ENCODE data around the gene INAVA.
"Not testable (repeated sequence)": the region's sequence is repeated elsewhere in the genome, so short reads cannot be mapped to it uniquely, and the experiment has no call there.

INAVA gene

GRCh38 chr1:200899954-200900867 lies 5.5 kb downstream of the INAVA start:
- DNase-seq = no peak

DNA sequence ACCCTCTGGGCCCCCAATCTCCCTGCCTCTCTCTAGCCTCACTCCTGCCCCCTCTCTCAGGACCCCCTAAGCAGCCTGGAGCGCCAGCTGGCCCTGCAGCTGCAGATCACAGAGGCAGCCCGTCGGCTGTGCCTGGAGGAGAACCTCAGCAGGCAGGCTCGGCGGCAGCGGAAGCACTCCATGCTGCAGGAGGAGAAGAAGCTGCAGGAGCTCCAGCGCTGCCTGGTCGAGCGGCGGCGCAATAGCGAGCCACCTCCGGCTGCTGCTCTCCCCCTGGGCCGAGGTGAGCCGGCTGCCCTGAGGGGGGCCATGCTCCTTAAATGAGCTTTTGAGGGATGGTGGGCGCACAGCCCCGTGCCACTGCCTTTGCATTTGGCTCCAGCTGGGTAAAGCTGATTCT lies 6.2 kb downstream of the INAVA start:
- peak; percentile 15 for DNase-seq

DNA sequence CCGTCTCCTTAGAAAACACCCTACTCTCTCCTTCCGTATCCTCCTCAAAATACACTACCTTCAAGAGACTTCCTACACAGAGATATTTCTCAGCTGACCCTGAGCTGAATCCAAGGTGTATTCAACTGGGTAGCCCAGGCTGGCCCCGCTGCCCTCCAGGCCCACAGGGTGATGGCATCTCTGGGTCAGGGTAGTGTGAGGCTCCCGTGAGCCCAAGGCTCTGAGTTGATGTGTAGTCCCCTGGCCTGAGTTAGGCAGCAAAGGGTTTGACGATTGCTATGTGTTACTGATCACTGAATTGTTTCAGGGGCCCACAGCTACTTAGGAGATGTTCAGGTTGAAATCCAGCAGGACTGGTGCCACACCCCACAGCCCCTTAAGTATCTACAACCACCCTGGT lies 6.7 kb downstream of the INAVA start:
- DNase-seq = no peak

GRCh38 chr1:200901796-200902444 lies 7.2 kb downstream of the INAVA start:
- DNase-seq = no peak

DNA sequence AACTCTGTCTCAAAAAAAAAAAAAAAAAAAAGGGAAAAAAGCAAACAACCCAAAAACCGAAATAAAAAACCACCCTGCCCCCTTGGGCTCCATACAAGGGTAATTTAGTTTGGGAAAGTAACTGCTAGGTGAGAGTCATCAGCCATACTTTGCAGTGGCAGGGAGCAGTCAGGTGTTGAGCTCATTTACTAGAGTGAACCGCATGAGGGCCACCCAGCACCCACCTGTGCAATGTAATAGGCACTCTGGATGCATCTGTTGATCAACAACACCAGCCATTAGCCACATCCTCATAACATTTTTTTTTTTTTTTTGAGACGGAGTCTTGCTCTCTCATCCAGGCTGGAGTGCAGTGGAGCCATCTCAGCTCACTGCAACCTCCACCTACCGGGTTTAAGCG lies 9.1 kb downstream of the INAVA start:
- no peak for DNase-seq

DNA sequence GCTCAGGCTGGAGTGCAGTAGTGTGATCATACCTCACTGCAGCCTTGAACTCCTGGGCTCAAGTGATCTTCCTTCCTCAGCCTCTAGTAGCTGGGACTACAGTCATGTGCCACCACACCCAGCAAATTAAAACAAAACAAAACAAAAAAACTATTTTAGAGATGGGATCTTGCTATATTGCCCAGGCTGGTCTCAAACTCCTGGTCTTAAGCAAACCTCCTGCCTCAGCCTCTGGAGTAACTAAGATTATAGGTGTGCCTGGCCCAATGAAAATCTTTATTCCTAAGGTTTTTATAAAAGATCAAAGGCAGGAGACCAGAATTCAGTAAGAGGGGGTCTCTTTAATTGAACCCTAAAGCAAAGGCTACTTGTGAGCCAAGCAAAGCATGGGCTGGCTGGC lies 10.1 kb downstream of the INAVA start:
- no peak for DNase-seq

DNA sequence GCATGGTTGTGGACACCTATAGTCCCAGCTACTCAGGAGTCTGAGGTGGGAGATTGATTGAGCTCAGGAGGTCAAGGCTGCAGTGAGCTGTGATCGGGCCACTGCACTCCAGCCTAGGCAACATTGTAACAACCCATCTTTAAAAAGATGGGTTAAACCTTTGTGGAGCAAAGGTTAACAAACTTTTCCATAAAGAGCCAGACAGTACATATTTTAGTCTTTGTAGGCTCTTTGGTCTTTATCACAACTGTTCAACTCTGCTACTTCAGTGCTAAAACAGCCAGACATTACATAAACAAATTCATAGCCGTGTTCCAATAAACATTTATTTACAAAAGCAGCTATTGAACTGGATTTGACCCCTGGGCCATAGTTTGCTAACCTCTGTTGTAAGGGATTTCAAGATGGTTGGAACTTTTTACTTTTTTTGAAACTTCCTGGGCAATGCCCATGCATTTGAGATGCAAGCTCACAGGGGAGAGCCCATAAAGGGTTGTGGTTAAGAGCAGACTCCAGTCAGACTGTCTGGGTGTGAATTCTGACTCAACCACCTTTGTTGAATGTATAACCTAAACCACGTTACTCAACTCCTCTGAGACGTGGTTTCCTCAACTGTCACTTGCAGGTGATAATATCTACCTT lies 10.8 kb downstream of the INAVA start:
- DNase-seq = no peak

DNA sequence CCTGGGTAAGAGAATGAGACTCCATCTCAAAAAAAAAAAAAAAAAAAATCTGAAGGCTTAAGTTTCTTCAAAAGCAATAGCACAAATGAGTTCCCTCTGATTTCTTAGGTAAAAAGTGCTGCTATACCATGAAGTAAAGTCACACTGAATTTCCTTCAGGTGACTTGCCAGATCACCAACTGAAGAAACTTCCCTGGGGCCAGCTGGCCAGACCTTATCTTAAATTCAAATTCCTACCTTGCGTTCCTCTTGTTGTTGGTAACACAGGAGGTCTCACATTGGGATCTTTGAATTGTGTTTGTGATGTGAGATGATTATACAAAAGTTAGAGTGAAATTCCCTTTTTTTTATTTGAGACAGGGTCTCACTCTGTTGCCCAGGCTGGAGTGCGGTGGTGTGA lies 11.8 kb downstream of the INAVA start:
- DNase-seq = no peak

DNA sequence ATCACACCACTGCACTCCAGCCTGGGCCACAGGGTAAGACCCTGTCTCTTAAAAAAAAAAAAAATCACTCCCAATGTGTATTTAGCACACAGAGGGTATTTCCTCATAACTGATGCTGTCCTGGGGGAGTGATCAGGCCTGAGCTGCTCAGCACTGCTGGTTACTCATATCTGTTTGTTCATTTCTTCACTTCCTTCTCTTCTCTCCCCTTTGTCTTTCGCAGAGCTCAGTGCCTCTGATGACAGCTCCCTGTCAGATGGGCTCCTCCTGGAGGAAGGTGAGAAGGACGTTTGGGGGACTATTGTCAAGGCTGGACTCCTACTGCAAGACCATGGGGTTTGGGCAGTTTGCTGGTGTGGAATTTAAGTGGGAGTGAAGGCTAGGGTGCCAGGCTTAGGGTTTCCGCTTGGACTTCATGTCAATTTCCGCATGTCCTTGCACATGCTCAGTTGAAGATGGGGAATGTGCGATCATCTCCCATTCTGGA lies 13.0 kb downstream of the INAVA start:
- no peak for DNase-seq

GRCh38 chr1:200908191-200908868 lies 13.6 kb downstream of the INAVA start:
- no peak for DNase-seq

DNA sequence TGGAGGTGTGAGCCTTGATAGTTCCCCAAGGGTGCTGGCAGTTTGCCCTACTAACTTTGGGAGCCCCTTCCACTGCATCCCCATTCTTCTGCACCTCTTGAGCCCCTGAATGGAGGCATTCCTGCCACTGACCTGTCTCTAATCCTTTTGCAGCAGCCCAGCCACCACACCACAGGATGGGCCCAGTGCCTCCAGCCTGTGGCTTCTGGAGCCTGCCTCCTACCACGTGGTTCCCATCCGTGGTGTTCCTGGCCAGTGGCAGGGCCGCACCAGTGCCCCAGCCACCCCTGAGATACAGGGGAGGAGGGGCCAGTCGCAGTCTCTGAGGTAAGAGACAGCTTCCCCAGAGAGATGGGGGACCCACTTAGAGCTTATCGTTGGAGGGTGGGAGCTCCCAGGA lies 14.4 kb downstream of the INAVA start:
- DNase-seq = no peak

- DNase-seq = no peak
Measured at GRCh38 chr1:200909757-200910239, 15.1 kb downstream of the INAVA start.

- no peak for DNase-seq
Measured at GRCh38 chr1:200911361-200911760, 16.7 kb downstream of the INAVA start.

DNA sequence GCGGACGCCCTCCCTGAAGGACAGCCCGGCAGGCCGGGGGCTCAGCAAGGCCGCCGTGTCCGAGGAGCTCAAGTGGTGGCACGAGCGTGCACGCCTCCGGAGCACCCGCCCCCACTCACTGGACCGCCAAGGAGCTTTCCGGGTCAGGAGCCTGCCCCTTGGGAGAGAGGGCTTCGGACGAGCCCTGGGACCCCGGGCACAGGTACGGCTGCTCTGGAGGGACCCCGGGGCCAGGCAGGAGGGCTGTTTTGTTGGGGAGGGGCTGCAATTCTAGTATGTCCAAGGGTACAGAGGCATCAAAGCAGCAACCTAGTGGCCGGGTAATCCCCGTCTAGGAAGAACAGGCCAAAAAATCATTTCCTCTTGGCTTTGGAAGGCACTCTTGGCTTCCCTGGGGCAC lies 17.2 kb downstream of the INAVA start:
- DNase-seq = not testable (repeated sequence)

GRCh38 chr1:200912737-200913407 lies 18.2 kb downstream of the INAVA start:
- no peak for DNase-seq

DNA sequence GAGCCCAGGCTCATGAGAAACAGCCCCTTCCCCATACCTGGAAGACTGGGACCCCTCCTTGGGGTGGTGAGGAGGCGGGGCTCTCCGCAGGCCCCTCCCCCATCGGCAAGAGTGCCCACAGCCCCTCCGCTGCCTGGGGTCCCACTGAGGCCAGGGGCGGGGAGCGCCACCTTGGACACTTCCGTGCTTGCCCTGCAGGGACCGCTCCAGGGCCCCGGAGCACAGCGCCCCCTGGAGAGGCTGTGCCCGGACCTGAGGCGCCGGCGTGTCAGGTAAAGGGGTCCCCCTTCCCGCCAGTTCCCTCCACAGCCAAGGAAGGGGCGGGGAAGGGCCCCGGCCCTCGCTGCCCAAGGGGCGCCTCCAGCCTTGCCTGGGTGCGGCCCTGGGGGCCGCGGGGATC lies 21.5 kb downstream of the INAVA start:
- DNase-seq = no peak

- no peak for DNase-seq
Measured at GRCh38 chr1:200916681-200917080, 22.0 kb downstream of the INAVA start.

- peak; percentile 52 for DNase-seq
Measured at GRCh38 chr1:200917291-200917817, 22.7 kb downstream of the INAVA start.

DNA sequence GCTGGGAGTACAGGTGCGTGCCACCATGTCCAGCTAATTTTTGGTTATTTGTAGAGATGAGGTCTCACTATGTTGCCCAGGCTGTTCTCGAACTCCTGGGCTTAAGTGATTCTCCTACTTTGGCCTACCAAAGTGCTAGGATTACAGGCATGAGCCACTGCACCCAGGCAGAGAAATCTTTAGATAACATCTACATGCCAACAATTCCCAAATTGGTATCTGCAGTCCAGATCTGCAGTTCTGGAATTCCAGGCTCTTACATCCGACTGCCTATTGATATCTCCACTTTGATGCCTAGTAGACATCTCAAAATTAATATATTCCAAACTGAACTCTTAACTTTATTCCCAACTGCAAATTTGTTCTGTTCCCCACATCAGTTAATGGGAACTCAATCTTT lies 23.3 kb downstream of the INAVA start:
- DNase-seq = no peak

- no peak for DNase-seq
Measured at GRCh38 chr1:200919386-200919785, 24.7 kb downstream of the INAVA start.

GRCh38 chr1:200921571-200922110 lies 26.9 kb downstream of the INAVA start:
- DNase-seq = no peak

GRCh38 chr1:200922406-200922805 lies 27.7 kb downstream of the INAVA start:
- no peak for DNase-seq
